Osteocyte (in vitro differentiated cells): Measurements from ENCODE around the gene TBX2. TPM values are rescaled to one million over a fixed set of nuclear protein-coding genes. Genes with fewer than 3 reads are reported as not detected.

Source experiments
- DNase-seq: peaks from one replicate; pipeline ENCODE4 v3.0.0; 2021; ENCODE audit warnings: mixed read lengths; ENCODE audit not compliant: unreplicated experiment; ENCODE audit errors: extremely low spot score
- H3K27ac Mint-ChIP-seq: one replicate; pipeline ENCODE4 v1.8.0; 2021; ENCODE audit warnings: mild to moderate bottlenecking, mixed read lengths; ENCODE audit not compliant: unreplicated experiment
- H3K27me3 Mint-ChIP-seq: one replicate; pipeline ENCODE4 v1.8.0; 2021; ENCODE audit warnings: mixed read lengths; ENCODE audit not compliant: unreplicated experiment
- H3K36me3 Mint-ChIP-seq: one replicate; pipeline ENCODE4 v1.8.0; 2021; ENCODE audit warnings: mixed read lengths; ENCODE audit not compliant: unreplicated experiment
- H3K4me1 Mint-ChIP-seq: one replicate; pipeline ENCODE4 v1.8.0; 2021; ENCODE audit warnings: mixed read lengths; ENCODE audit not compliant: unreplicated experiment
- H3K4me3 Mint-ChIP-seq: one replicate; pipeline ENCODE4 v1.8.0; 2021; ENCODE audit warnings: mild to moderate bottlenecking, moderate library complexity, mixed read lengths; ENCODE audit not compliant: unreplicated experiment
- H3K9me3 Mint-ChIP-seq: one replicate; pipeline ENCODE4 v1.8.0; 2021; ENCODE audit warnings: mixed read lengths; ENCODE audit not compliant: unreplicated experiment
- total RNA-seq: library from RNA; stranded (reverse); gene quantifications from 2 replicates; pipeline ENCODE4 v1.2.1, GENCODE V29; 2021
- TF ChIP-seq, protein P1 (sequence below): fragments of 200-600 bp; sonication (generic); IDR thresholded peaks from 2 replicates; pipeline ENCODE4 v1.5.0; 2021; ENCODE audit warnings: antibody characterized with exemption, mild to moderate bottlenecking, moderate library complexity

The TBX2 gene
- total RNA-seq, 1 donor from 2014 or later: 25.9 TPM

DNA sequence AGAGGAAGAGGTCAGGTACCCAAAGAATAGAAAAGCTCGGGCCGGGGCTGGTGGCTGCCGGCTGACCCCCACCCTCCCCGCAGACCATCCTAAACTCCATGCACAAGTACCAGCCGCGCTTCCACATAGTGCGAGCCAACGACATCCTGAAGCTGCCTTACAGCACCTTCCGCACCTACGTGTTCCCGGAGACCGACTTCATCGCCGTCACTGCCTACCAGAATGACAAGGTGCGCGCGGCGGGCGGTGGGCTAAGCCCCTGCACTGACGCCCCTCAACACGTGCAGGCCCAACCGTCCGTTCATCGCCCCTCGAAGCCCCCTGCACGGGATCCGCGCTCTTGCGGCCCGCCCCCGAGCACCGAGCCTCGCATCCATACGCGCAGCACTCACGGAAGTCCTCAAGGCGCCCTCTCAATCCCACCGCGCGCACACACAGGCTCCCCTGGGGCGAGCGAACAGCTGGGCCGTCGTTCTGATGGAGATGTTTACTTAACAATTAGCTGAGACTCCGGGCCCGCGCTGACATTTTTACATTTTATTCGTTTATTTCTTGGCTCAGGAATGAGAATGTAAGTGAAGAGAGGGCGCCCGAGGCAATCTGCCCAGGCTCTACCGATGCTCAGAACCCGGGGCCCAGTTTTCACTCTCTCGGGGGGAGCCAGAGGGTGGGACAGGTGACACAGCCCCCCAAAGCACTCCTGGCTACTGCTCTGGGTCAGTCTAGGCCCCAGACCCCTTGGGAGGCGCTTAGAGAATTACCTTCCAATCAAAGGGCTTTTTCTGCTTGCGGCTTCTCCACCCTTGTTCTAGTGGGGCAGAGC lies 3.5 kb downstream of the TBX2 start:
- no peak for DNase-seq
- Mint-ChIP-seq H3K9me3 (no peaks in the 10 kb centered on the region), H3K27ac (no peak overlapping the region), H3K27me3 (no peaks in the 10 kb centered on the region), H3K4me1 (peaks cover 26% of the 10 kb centered on the region), H3K4me3 (peak overlapping the region; percentile 10), H3K36me3 (peaks cover 16% of the 10 kb centered on the region)
- TF ChIP-seq, protein P1, sequence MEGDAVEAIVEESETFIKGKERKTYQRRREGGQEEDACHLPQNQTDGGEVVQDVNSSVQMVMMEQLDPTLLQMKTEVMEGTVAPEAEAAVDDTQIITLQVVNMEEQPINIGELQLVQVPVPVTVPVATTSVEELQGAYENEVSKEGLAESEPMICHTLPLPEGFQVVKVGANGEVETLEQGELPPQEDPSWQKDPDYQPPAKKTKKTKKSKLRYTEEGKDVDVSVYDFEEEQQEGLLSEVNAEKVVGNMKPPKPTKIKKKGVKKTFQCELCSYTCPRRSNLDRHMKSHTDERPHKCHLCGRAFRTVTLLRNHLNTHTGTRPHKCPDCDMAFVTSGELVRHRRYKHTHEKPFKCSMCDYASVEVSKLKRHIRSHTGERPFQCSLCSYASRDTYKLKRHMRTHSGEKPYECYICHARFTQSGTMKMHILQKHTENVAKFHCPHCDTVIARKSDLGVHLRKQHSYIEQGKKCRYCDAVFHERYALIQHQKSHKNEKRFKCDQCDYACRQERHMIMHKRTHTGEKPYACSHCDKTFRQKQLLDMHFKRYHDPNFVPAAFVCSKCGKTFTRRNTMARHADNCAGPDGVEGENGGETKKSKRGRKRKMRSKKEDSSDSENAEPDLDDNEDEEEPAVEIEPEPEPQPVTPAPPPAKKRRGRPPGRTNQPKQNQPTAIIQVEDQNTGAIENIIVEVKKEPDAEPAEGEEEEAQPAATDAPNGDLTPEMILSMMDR: no peak

GRCh38 chr17:61403801-61404662 lies 4.4 kb downstream of the TBX2 start:
- Mint-ChIP-seq H3K27me3 (no peaks in the 10 kb centered on the region), H3K4me1 (peaks cover 25% of the 10 kb centered on the region), H3K4me3 (peak overlapping the region; percentile 10), H3K9me3 (no peaks in the 10 kb centered on the region), H3K27ac (no peak overlapping the region), H3K36me3 (peaks cover 16% of the 10 kb centered on the region)
- no peak for DNase-seq
- TF ChIP-seq, protein P1: no peak

DNA sequence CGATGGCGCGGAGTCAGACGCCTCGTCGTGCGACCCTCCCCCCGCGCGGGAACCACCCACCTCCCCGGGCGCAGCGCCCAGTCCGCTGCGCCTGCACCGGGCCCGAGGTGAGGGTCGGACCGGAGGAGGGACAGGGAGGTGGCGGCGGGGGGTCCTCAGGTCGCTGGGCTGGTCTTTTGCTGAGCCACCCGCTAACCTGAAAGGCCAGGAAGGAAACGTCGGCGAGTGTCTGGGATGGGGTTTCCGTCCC lies 4.9 kb downstream of the TBX2 start:
- Mint-ChIP-seq H3K27ac (no peak overlapping the region), H3K27me3 (no peaks in the 10 kb centered on the region), H3K4me1 (peaks cover 25% of the 10 kb centered on the region), H3K4me3 (no peak overlapping the region), H3K36me3 (peaks cover 16% of the 10 kb centered on the region), H3K9me3 (no peaks in the 10 kb centered on the region)
- no peak for DNase-seq
- TF ChIP-seq, protein P1: no peak

DNA sequence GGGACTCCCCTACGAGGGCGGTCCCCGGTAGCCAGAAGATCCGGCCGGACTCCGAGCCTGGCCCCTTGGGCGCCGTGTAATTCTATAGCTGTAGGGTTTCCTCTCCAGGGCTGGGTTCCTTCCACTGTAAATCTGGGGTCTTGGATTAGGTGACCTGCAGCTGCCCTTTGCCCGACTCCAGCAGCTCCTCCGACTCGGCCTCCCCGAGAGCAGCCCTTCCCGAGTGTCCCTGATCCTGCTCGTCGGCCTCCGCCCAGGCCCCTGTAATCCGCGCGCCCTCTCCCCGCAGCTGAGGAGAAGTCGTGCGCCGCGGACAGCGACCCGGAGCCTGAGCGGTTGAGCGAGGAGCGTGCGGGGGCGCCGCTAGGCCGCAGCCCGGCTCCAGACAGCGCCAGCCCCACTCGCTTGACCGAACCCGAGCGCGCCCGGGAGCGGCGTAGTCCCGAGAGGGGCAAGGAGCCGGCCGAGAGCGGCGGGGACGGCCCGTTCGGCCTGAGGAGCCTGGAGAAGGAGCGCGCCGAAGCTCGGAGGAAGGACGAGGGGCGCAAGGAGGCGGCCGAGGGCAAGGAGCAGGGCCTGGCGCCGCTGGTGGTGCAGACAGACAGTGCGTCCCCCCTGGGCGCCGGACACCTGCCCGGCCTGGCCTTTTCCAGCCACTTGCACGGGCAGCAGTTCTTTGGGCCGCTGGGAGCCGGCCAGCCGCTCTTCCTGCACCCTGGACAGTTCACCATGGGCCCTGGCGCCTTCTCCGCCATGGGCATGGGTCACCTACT lies 5.5 kb downstream of the TBX2 start:
- Mint-ChIP-seq H3K27me3 (no peaks in the 10 kb centered on the region), H3K4me1 (peaks cover 26% of the 10 kb centered on the region), H3K27ac (no peak overlapping the region), H3K4me3 (no peak overlapping the region), H3K36me3 (peaks cover 16% of the 10 kb centered on the region), H3K9me3 (no peaks in the 10 kb centered on the region)
- no peak for DNase-seq
- TF ChIP-seq, protein P1: no peak
